GM13977 (cell line): ENCODE results near the gene CTRB2.
"Not testable (repeated sequence)": the region's sequence is repeated elsewhere in the genome, so short reads cannot be mapped to it uniquely, and the experiment has no call there.

Experiments used
- DNase-seq: peaks from one replicate; pipeline ENCODE4 v3.0.0; 2012; ENCODE audit warnings: low spot score
- CTCF ChIP-seq: IDR thresholded peaks from 2 replicates; pipeline ENCODE4 v1.5.1; 2012; ENCODE audit warnings: mild to moderate bottlenecking, control low read depth; ENCODE audit not compliant: insufficient read depth; ENCODE audit errors: extremely low read depth, missing control alignments
- in situ Hi-C: fragments of 300-500 bp; cut with MboI; formaldehyde crosslinking; loops from one replicate; pipeline ENCODE4 v1.12.0; 2022; ENCODE audit warnings: low sequenced_read_pairs, low pct_unique_long_range_greater_than_20kb, mixed read lengths, inconsistent platforms; ENCODE audit not compliant: unreplicated experiment

Gene CTRB2

GRCh38 chr16:75247249-75247648, 40.3 kb upstream of the CTRB2 start:
- no peak for TF ChIP-seq CTCF
- no peak for DNase-seq
- in situ Hi-C loops = no loop called here

GRCh38 chr16:75246504-75247205, 39.7 kb upstream of the CTRB2 start:
- DNase-seq = no peak
- in situ Hi-C loops = no loop called here
- TF ChIP-seq CTCF = no peak

GRCh38 chr16:75244844-75245758, 38.1 kb upstream of the CTRB2 start:
- peak; percentile 70 for DNase-seq
- TF ChIP-seq CTCF = no peak
- in situ Hi-C loops = no loop called here

GRCh38 chr16:75244225-75244809, 37.4 kb upstream of the CTRB2 start:
- DNase-seq = no peak
- in situ Hi-C loops = no loop called here

GRCh38 chr16:75243667-75244224, 36.8 kb upstream of the CTRB2 start:
- no peak for TF ChIP-seq CTCF

More at GRCh38 chr16:75244225-75244809, 37.4 kb upstream of the CTRB2 start:
- TF ChIP-seq CTCF = no peak

GRCh38 chr16:75242436-75243078, 35.6 kb upstream of the CTRB2 start:
- DNase-seq, in situ Hi-C loops: not testable (repeated sequence)

More at GRCh38 chr16:75243667-75244224, 36.8 kb upstream of the CTRB2 start:
- in situ Hi-C loops = no loop called here
- no peak for DNase-seq
